ENCODE measurements around the gene NRTN.

NRTN gene

DNA sequence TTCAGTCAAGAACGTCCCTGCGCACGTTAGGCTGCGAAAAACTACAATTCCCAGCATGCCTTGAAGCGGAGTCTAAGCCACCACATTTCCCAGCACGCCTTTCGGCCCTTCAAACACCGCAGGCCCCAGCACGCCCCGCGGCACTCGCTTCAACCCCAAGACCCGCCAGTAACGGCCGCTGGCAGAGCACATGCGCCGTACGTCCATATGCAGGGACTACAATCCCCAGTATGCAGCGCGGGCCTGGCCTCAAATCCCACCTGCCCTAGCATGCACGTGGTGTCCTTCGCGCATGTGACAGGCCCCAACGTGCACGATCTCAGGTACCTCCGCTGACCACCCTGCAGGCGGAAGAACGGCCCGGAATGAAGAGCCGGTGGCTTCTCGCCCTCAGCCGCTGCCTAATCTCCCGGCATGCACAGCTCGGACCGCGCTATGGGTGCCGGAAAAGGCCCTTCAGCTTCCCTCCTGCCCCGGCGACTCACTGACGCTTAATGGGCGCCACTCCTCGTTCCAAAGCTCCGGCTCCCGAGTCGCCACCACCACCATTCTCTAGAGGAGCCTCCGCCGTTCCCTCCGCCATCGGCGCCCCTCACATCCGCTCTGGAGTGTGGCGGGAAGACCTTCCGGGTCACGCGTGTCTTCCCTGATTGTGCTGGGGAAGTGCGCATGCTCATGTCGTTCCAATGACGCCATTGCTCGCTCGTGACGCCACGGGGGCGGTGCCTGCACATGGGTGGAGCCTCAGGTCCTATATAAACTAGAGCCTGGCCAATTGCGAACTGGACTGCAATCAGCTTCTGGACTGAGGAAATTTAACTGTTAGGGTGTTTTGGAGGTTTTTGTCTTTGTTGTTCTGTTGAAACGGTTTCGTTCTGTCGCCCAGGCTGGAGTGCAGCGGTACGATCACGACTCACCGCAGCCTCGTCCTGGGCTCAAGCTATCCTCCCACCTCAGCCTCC is 14.0 kb upstream of the NRTN start, which contains the start of gene DUS3L:
DUS3L (minus strand) TSS at position 605 of the 962 bp plus-strand sequence; CDS start at position 583, 22 bp downstream.
- peak within 1 kb of the TSS; percentile 91 for H3K4me3 ChIP-seq (ENCODE audit: low read depth, low read length)
- DNase-seq (ENCODE audit: low read depth, low spot score): peak; percentile 99
- TF ChIP-seq, protein P1, sequence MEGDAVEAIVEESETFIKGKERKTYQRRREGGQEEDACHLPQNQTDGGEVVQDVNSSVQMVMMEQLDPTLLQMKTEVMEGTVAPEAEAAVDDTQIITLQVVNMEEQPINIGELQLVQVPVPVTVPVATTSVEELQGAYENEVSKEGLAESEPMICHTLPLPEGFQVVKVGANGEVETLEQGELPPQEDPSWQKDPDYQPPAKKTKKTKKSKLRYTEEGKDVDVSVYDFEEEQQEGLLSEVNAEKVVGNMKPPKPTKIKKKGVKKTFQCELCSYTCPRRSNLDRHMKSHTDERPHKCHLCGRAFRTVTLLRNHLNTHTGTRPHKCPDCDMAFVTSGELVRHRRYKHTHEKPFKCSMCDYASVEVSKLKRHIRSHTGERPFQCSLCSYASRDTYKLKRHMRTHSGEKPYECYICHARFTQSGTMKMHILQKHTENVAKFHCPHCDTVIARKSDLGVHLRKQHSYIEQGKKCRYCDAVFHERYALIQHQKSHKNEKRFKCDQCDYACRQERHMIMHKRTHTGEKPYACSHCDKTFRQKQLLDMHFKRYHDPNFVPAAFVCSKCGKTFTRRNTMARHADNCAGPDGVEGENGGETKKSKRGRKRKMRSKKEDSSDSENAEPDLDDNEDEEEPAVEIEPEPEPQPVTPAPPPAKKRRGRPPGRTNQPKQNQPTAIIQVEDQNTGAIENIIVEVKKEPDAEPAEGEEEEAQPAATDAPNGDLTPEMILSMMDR (IDR thresholded peaks at IDR 0.05; ENCODE audit: low read depth, low read length): no peak
- in situ Hi-C loops (cut with HindIII; ENCODE audit: low sequenced_read_pairs): no loop called here

DNA sequence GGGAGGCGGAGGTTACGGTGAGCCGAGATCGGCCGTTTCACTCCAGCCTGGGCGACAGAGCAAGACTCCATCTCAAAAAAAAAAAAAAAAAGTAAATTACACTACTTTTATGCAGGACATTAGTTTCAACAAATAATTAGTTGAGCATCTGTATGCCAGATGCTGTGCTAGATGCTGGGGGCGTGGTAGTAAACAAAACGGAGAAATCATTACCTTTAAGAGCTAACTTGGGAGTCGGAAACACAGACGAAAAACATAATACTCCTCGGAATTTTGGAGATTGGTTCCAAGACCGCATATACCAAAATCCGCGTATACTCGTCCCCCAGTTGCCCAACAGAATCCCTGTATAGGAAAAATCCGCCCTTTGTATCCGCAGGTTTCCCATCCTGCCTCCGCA is 12.6 kb upstream of the NRTN start:
- H3K4me3 ChIP-seq (ENCODE audit: low read depth, low read length): no peak overlapping the region
- in situ Hi-C loops (cut with HindIII; ENCODE audit: low sequenced_read_pairs): no loop called here
- DNase-seq (ENCODE audit: low read depth, low spot score): no peak
- TF ChIP-seq, protein P1 (IDR thresholded peaks at IDR 0.05; ENCODE audit: low read depth, low read length): no peak

- H3K4me3 ChIP-seq (ENCODE audit: low read depth, low read length): no peak overlapping the region
- no peak for DNase-seq (ENCODE audit: low read depth, low spot score)
- TF ChIP-seq, protein P1 (IDR thresholded peaks at IDR 0.05; ENCODE audit: low read depth, low read length): no peak
- in situ Hi-C loops (cut with HindIII; ENCODE audit: low sequenced_read_pairs): no loop called here
Measured at GRCh38 chr19:5793188-5793587, 11.7 kb upstream of the NRTN start.

DNA sequence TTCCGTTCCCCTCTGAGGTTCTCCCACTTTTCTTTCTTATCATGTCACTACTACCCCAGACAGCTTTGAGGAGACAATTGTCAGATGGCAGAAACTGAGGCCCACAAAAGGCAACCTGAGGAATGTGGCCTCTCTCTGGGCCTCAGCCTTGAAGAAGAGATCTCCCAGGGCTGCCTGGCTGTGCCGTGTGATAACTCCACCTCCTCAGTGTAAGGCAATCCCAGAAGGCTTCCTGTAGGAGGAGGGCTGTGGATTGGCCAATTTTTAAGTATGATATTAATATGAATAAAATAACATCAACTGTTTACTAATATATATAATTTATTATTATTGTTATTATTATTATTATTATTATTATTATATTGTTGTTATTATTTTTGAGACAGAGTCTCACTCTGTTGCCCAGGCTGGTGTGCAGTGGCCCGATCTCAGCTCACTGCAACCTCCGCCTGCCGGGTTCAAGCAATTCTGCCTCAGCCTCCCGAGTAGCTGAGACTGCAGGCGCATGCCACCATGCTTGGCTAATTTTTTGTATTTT is 9.4 kb upstream of the NRTN start:
- TF ChIP-seq, protein P1 (IDR thresholded peaks at IDR 0.05; ENCODE audit: low read depth, low read length): no peak
- H3K4me3 ChIP-seq (ENCODE audit: low read depth, low read length): no peak overlapping the region
- DNase-seq (ENCODE audit: low read depth, low spot score): no peak
- in situ Hi-C loops (cut with HindIII; ENCODE audit: low sequenced_read_pairs): no loop called here

- TF ChIP-seq, protein P1 (IDR thresholded peaks at IDR 0.05; ENCODE audit: low read depth, low read length): no peak
- H3K4me3 ChIP-seq (ENCODE audit: low read depth, low read length): no peak overlapping the region
- no peak for DNase-seq (ENCODE audit: low read depth, low spot score)
- in situ Hi-C loops (cut with HindIII; ENCODE audit: low sequenced_read_pairs): no loop called here
Measured at GRCh38 chr19:5798244-5798643, 6.6 kb upstream of the NRTN start.

GRCh38 chr19:5799247-5800241 is 5.3 kb upstream of the NRTN start:
- DNase-seq (ENCODE audit: low read depth, low spot score): no peak
- in situ Hi-C loops (cut with HindIII; ENCODE audit: low sequenced_read_pairs): no loop called here

More at GRCh38 chr19:5799247-5800241, 5.3 kb upstream of the NRTN start:
- no peak overlapping the region for H3K4me3 ChIP-seq (ENCODE audit: low read depth, low read length)
- TF ChIP-seq, protein P1 (IDR thresholded peaks at IDR 0.05; ENCODE audit: low read depth, low read length): no peak
